HUES64 (cell line): ENCODE measurements around the gene PPFIBP1.
"Not testable (repeated sequence)": the region's sequence is repeated elsewhere in the genome, so short reads cannot be mapped to it uniquely, and the experiment has no call there.

Experiments
- H3K27ac ChIP-seq: 2 replicates; pipeline ENCODE4 v1.7.0; 2013; ENCODE audit warnings: low read depth, low read length, inconsistent platforms
- H3K27me3 ChIP-seq: 2 replicates; pipeline ENCODE4 v1.6.1; 2013; ENCODE audit warnings: mild to moderate bottlenecking, low read length; ENCODE audit not compliant: insufficient read depth
- H3K36me3 ChIP-seq: 2 replicates; pipeline ENCODE4 v1.6.1; 2013; ENCODE audit warnings: mild to moderate bottlenecking, low read length; ENCODE audit not compliant: insufficient read depth
- H3K4me1 ChIP-seq: 2 replicates; pipeline ENCODE4 v1.6.1; 2013; ENCODE audit warnings: mild to moderate bottlenecking, low read length, moderate library complexity; ENCODE audit not compliant: insufficient read depth
- H3K4me3 ChIP-seq: 2 replicates; pipeline ENCODE4 v1.5.1; 2013; ENCODE audit warnings: mild to moderate bottlenecking, low read length, moderate library complexity
- H3K9ac ChIP-seq: 2 replicates; pipeline ENCODE4 v1.6.1; 2013; ENCODE audit warnings: mild to moderate bottlenecking, low read depth, low read length
- H3K9me3 ChIP-seq: 2 replicates; pipeline ENCODE4 v1.6.1; 2013; ENCODE audit warnings: low read depth, low read length; ENCODE audit not compliant: insufficient read depth
- WGBS: fragments of 150-250, 120-280 bp; methylation state at CpG from one replicate; pipeline ENCODE4 v1.1.7; 2013; ENCODE audit warnings: missing lambda C conversion rate; 5-methylcytosine and 5-hydroxymethylcytosine counted together

Gene PPFIBP1

GRCh38 chr12:27598866-27599265, 74.9 kb downstream of the PPFIBP1 start:
- not testable (repeated sequence) for H3K4me3 ChIP-seq, H3K9ac ChIP-seq, H3K4me1 ChIP-seq, H3K9me3 ChIP-seq, H3K27ac ChIP-seq, H3K36me3 ChIP-seq, H3K27me3 ChIP-seq
- 95% methylated on average over 1 of the region's 1 CpG for WGBS

GRCh38 chr12:27601056-27601828, 77.2 kb downstream of the PPFIBP1 start:
- H3K36me3 ChIP-seq, H3K4me3 ChIP-seq, H3K9ac ChIP-seq, H3K27me3 ChIP-seq, H3K9me3 ChIP-seq, H3K27ac ChIP-seq, H3K4me1 ChIP-seq: not testable (repeated sequence)
- 86% methylated on average over 3 of the region's 5 CpGs for WGBS

GRCh38 chr12:27602516-27602915, 78.5 kb downstream of the PPFIBP1 start:
- 0 out of 2 replicates have a peak, but pooled peaks cover 7% of the 10 kb centered on the region for H3K9me3 ChIP-seq
- H3K4me1 ChIP-seq = no peaks in the 10 kb centered on the region
- H3K4me3 ChIP-seq = no peak overlapping the region
- no peak overlapping the region for H3K27ac ChIP-seq
- H3K27me3 ChIP-seq = no peaks in the 10 kb centered on the region
- H3K9ac ChIP-seq = no peak overlapping the region
- 100% methylated on average over 1 of the region's 1 CpG for WGBS
- H3K36me3 ChIP-seq = no peaks in the 10 kb centered on the region

- H3K4me3 ChIP-seq = no peak overlapping the region
- WGBS = 99% methylated on average over 3 of the region's 3 CpGs
- no peak overlapping the region for H3K9ac ChIP-seq
- no peak overlapping the region for H3K27ac ChIP-seq
- no peaks in the 10 kb centered on the region for H3K4me1 ChIP-seq
- no peaks in the 10 kb centered on the region for H3K36me3 ChIP-seq
- H3K27me3 ChIP-seq = no peaks in the 10 kb centered on the region
- H3K9me3 ChIP-seq = 0 out of 2 replicates have a peak, but pooled peaks cover 4% of the 10 kb centered on the region
These were observed 80.4 kb downstream of the PPFIBP1 start for GRCh38 chr12:27604431-27604830.

DNA sequence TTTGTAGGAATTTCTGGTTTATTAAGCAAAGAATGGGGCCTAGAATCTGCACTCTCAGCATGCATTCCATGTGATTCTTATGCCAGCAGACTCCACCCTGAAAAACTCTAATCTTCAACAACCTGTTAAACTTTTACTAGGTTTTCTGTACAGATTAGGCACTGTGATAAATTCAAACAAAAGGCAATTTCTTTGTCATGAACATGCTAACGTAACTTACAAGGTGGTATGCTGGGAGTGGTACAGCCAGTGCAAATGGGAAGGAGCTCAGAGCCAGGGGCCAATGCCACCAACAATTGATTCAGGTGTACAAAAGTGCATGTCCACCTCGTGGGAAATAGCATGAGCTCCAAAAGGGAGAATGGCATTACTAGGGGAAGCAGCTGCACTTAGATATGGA, 83.0 kb downstream of the PPFIBP1 start:
- H3K9me3 ChIP-seq = 0 out of 2 replicates have a peak, but pooled peaks cover 4% of the 10 kb centered on the region
- H3K36me3 ChIP-seq = no peaks in the 10 kb centered on the region
- H3K4me1 ChIP-seq = no peaks in the 10 kb centered on the region
- no peak overlapping the region for H3K9ac ChIP-seq
- H3K27ac ChIP-seq = no peak overlapping the region
- no peak overlapping the region for H3K4me3 ChIP-seq
- 83% methylated on average over 2 of the region's 2 CpGs for WGBS
- no peaks in the 10 kb centered on the region for H3K27me3 ChIP-seq

DNA sequence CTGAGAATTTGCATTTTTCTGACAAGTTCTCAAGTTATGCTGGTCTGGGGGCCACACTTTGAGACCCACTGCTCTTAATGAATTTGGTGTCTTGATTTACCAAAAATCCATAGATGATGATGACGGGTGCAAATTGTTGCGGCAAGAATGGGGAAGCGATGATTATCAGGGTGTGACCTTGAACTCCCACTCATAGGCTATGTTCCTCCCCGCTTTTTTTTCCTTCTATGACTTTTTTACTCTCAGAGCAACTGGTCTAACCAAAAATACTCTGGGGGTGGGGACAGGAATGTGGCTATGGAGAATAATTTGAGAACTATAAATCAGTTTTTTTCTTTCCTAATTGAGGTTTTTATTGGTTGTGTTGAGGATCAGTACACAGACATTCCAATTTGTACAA, 83.6 kb downstream of the PPFIBP1 start:
- no peaks in the 10 kb centered on the region for H3K4me1 ChIP-seq
- WGBS = 96% methylated on average over 3 of the region's 4 CpGs
- no peak overlapping the region for H3K9ac ChIP-seq
- no peak overlapping the region for H3K27ac ChIP-seq
- 0 out of 2 replicates have a peak, but pooled peaks cover 4% of the 10 kb centered on the region for H3K9me3 ChIP-seq
- no peak overlapping the region for H3K4me3 ChIP-seq
- no peaks in the 10 kb centered on the region for H3K27me3 ChIP-seq
- no peaks in the 10 kb centered on the region for H3K36me3 ChIP-seq

GRCh38 chr12:27608890-27609289, 84.9 kb downstream of the PPFIBP1 start:
- Histone ChIP-seq H3K27ac (no peak overlapping the region), H3K9ac (no peak overlapping the region), H3K27me3 (no peaks in the 10 kb centered on the region), H3K4me3 (no peak overlapping the region), H3K36me3 (no peaks in the 10 kb centered on the region), H3K4me1 (no peaks in the 10 kb centered on the region), H3K9me3 (0 out of 2 replicates have a peak, but pooled peaks cover 4% of the 10 kb centered on the region)
- WGBS = 96% methylated on average over 8 of the region's 8 CpGs

- Histone ChIP-seq H3K4me3 (no peak overlapping the region), H3K9ac (no peak overlapping the region), H3K4me1 (peaks cover 4% of the 10 kb centered on the region; the same call in 1 of the 2 replicates), H3K36me3 (no peaks in the 10 kb centered on the region), H3K27ac (no peak overlapping the region), H3K27me3 (no peaks in the 10 kb centered on the region), H3K9me3 (no peaks in the 10 kb centered on the region)
- WGBS = 99% methylated on average over 2 of the region's 2 CpGs
These were observed 86.4 kb downstream of the PPFIBP1 start for GRCh38 chr12:27610374-27610773.

GRCh38 chr12:27614386-27614785, 90.4 kb downstream of the PPFIBP1 start:
- no peaks in the 10 kb centered on the region; the same call in 1 of the 2 replicates for H3K36me3 ChIP-seq
- no peaks in the 10 kb centered on the region for H3K9me3 ChIP-seq
- H3K9ac ChIP-seq = no peak overlapping the region
- no peak overlapping the region for H3K4me3 ChIP-seq
- H3K4me1 ChIP-seq = peaks cover 10% of the 10 kb centered on the region; the same call in 1 of the 2 replicates
- WGBS = 91% methylated on average over 3 of the region's 3 CpGs
- no peaks in the 10 kb centered on the region for H3K27me3 ChIP-seq
- no peak overlapping the region for H3K27ac ChIP-seq

DNA sequence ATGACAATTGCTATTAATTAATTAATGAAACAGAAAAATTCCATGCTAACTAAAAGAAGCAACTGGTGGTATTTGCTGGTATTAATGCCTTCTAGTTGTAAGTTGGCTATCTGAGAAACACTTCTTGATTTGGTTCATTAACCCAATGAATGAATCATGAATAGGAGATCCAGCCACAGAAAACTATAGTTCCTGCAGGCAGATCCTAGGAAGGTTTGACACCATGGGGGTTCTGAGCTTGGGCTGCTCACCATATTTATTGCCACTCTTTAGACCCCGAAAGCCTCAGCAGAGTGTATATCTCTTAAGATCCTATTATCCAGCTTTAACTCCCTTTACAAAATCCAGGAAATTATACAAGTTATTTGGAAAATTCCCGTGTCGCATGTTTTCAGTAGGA, 90.9 kb downstream of the PPFIBP1 start:
- 83% methylated on average over 3 of the region's 3 CpGs for WGBS
- H3K4me1 ChIP-seq = peaks cover 10% of the 10 kb centered on the region; the same call in 1 of the 2 replicates
- H3K4me3 ChIP-seq = no peak overlapping the region
- no peaks in the 10 kb centered on the region for H3K9me3 ChIP-seq
- H3K9ac ChIP-seq = no peak overlapping the region
- no peak overlapping the region for H3K27ac ChIP-seq
- no peaks in the 10 kb centered on the region for H3K27me3 ChIP-seq
- H3K36me3 ChIP-seq = no peaks in the 10 kb centered on the region; the same call in 1 of the 2 replicates

DNA sequence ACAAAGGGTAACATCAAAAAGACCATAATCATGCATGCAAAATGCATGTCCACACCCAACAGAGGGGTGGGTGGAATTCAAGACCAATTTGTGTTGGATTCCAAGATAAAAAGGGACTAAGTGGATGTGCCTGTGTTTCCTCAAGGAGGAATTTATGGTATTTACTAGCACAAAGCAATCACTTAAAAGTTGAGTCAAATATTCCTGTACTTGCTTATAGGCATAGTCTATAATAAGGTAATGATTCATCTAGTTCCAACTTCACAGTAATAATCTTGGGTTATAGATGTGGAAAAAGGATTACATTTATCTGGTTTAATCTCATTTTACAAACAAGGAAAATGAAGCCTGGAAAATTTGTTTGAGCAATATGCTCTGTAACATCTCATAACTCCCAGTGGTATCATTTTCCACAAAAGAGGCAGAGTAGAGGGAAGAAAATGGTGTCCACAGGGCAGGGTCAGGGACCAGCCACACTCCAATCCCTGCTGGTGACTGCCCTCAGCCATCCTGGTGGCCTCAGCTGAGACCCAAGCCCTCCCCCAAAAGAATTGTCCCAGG, 91.4 kb downstream of the PPFIBP1 start:
- Histone ChIP-seq H3K9me3 (no peaks in the 10 kb centered on the region), H3K36me3 (no peaks in the 10 kb centered on the region; the same call in 1 of the 2 replicates), H3K27ac (no peak overlapping the region), H3K27me3 (no peaks in the 10 kb centered on the region), H3K9ac (no peak overlapping the region), H3K4me1 (peaks cover 10% of the 10 kb centered on the region; the same call in 1 of the 2 replicates), H3K4me3 (no peak overlapping the region)
